Caco-2 (cell line): ENCODE results near the gene PRR12. TPM values are rescaled to one million over a fixed set of nuclear protein-coding genes. Genes with fewer than 3 reads are reported as not detected.

Experiments used
- BruUV-seq: library from RNA; stranded (reverse); fragments of 400-500 nt; replicated peaks from 2 replicates; lab custom pipeline; 2021; lab: Mats Ljungman, UMichigan
- CTCF ChIA-PET: fragments of 300-600 bp; sonication (Branson Sonifier 250); formaldehyde crosslinking; loops from one replicate; lab custom pipeline; 2022; ENCODE audit warnings: antibody characterized with exemption; lab: Charles Lee
- POLR2A ChIA-PET: fragments of 300-600 bp; sonication (Branson Sonifier 250); formaldehyde crosslinking; loops from one replicate; lab custom pipeline; 2022; ENCODE audit warnings: antibody characterized with exemption; lab: Charles Lee
- DNase-seq, 2 experiments: peaks; one replicate each; pipeline versions ENCODE4 v3.0.0 to v3.0.0-alpha.2; 2020 to 2022
- H3K27me3 ChIP-seq: replicated peaks from 2 replicates; pipeline ENCODE4 v1.6.0; 2011; ENCODE audit warnings: low read length; ENCODE audit not compliant: control insufficient read depth, insufficient read depth
- H3K36me3 ChIP-seq: 2 replicates; pipeline ENCODE4 v1.5.1; 2011; ENCODE audit warnings: low read length; ENCODE audit not compliant: control insufficient read depth, insufficient read depth
- H3K4me1 ChIP-seq: fragments of 250-450 bp; sonication (Bioruptor Pico); 2 replicates; pipeline ENCODE4 v1.5.1; 2020; ENCODE audit warnings: mild to moderate bottlenecking
- H3K4me3 ChIP-seq: 2 replicates; pipeline ENCODE4 v1.5.1; 2011; ENCODE audit warnings: low read depth, mild to moderate bottlenecking, control low read depth, low read length
- H3K9me3 ChIP-seq: fragments of 250-450 bp; sonication (Bioruptor Pico); 2 replicates; pipeline ENCODE4 v1.5.1; 2020; ENCODE audit warnings: mild to moderate bottlenecking, moderate library complexity
- H3K27ac Mint-ChIP-seq: one replicate; pipeline ENCODE4 v1.8.0; 2022; ENCODE audit warnings: mixed read lengths; ENCODE audit not compliant: unreplicated experiment
- H3K27me3 Mint-ChIP-seq: one replicate; pipeline ENCODE4 v1.8.0; 2022; ENCODE audit warnings: mixed read lengths; ENCODE audit not compliant: insufficient read depth, unreplicated experiment
- H3K36me3 Mint-ChIP-seq: one replicate; pipeline ENCODE4 v1.8.0; 2022; ENCODE audit warnings: mild to moderate bottlenecking, mixed read lengths; ENCODE audit not compliant: insufficient read depth, unreplicated experiment
- H3K4me1 Mint-ChIP-seq: one replicate; pipeline ENCODE4 v1.8.0; 2022; ENCODE audit warnings: low read depth, mixed read lengths; ENCODE audit not compliant: unreplicated experiment
- H3K4me3 Mint-ChIP-seq: one replicate; pipeline ENCODE4 v1.8.0; 2022; ENCODE audit warnings: mild to moderate bottlenecking, moderate library complexity, mixed read lengths; ENCODE audit not compliant: unreplicated experiment
- H3K9me3 Mint-ChIP-seq: one replicate; pipeline ENCODE4 v1.8.0; 2022; ENCODE audit warnings: mixed read lengths; ENCODE audit not compliant: unreplicated experiment
- CTCF ChIP-seq, 2 experiments: fragments of 200-600 bp in 1 of 2; IDR thresholded peaks; 1 replicate in 1 of 2; 2 replicates in 1 of 2; pipeline versions ENCODE4 v1.5.1 to v1.8.0; 2011 to 2022; ENCODE audit warnings: antibody characterized with exemption in 1 of 2, control low read depth in 1 of 2, inconsistent platforms in 1 of 2, low read depth in 1 of 2, low read length in 1 of 2, mild to moderate bottlenecking in 1 of 2, moderate library complexity in 1 of 2; ENCODE audit not compliant: insufficient read depth in 1 of 2, severe bottlenecking in 1 of 2, unreplicated experiment in 1 of 2
- intact Hi-C: fragments of 100-400 bp; cut with micrococcal nuclease; formaldehyde crosslinking; loops from one replicate; pipeline ENCODE4 v1.10.0; 2022; ENCODE audit not compliant: unreplicated experiment
- total RNA-seq: library from RNA; stranded (reverse); gene quantifications from 2 replicates; pipeline ENCODE4 v1.2.3, GENCODE V29; 2022

Gene PRR12
- total RNA-seq, 1 experiment from 2014 or later = 38.8 TPM

GRCh38 chr19:49553451-49554271 lies 37.3 kb upstream of the PRR12 start:
- ChIA-PET CTCF (interaction anchor here (0.5 to 1.8 kb wide), 7 partner anchors 15 to 169 kb away, joined by 3 to 17 read pairs (median 4); no protein-coding TSS in a partner anchor), POLR2A (interaction anchor here (0.6 to 1.7 kb wide), 8 partner anchors 16 to 375 kb away, joined by 3 to 10 read pairs (median 4); partner anchors contain the start of genes NOSIP and RRAS)
- Histone ChIP-seq H3K36me3 (no peaks in the 10 kb centered on the region; the same call in 1 of the 2 replicates), H3K4me3 (peak overlapping the region; percentile 0), H3K9me3 (no peaks in the 10 kb centered on the region), H3K4me1 (peaks cover 26% of the 10 kb centered on the region), H3K27me3 (no peaks in the 10 kb centered on the region)
- Mint-ChIP-seq H3K4me3 (peak overlapping the region; percentile 75), H3K27me3 (no peaks in the 10 kb centered on the region), H3K36me3 (peaks cover 77% of the 10 kb centered on the region), H3K9me3 (no peaks in the 10 kb centered on the region), H3K27ac (peak overlapping the region; percentile 97), H3K4me1 (peaks cover 22% of the 10 kb centered on the region)
- TF ChIP-seq CTCF (IDR thresholded peaks at IDR 0.05; ENCODE audit: insufficient read depth in 1 of 2, low read depth in 1 of 2, low read length in 1 of 2, severe bottlenecking in 1 of 2, unreplicated experiment in 1 of 2) = no peak
- BruUV-seq = TSS peak; percentile 83
- intact Hi-C loops = loop anchor here (1.0 kb wide), 1 partner anchor 18 kb away; no protein-coding TSS in a partner anchor
- DNase-seq = peak; percentile 84

GRCh38 chr19:49554701-49555181 lies 36.2 kb upstream of the PRR12 start:
- H3K27me3 ChIP-seq = no peaks in the 10 kb centered on the region
- H3K36me3 Mint-ChIP-seq = peaks cover 76% of the 10 kb centered on the region
- H3K4me1 ChIP-seq = peaks cover 26% of the 10 kb centered on the region
- intact Hi-C loops = no loop called here
- H3K4me3 ChIP-seq = no peak overlapping the region
- BruUV-seq = no TSS peak
- no peak for TF ChIP-seq CTCF (IDR thresholded peaks at IDR 0.05; ENCODE audit: insufficient read depth in 1 of 2, low read depth in 1 of 2, low read length in 1 of 2, severe bottlenecking in 1 of 2, unreplicated experiment in 1 of 2)
- DNase-seq = no peak
- ChIA-PET POLR2A (interaction anchor here (1.7 kb wide), 1 partner anchor 85 kb away, joined by 5 read pairs; the partner anchor contains the start of gene RRAS), CTCF (interaction anchor here (1.7 to 1.8 kb wide), 2 partner anchors 15 to 48 kb away, joined by 6 to 17 read pairs; no protein-coding TSS in a partner anchor)
- peak overlapping the region; percentile 97 for H3K27ac Mint-ChIP-seq
- no peaks in the 10 kb centered on the region for H3K9me3 ChIP-seq
- no peaks in the 10 kb centered on the region for H3K9me3 Mint-ChIP-seq
- no peaks in the 10 kb centered on the region for H3K27me3 Mint-ChIP-seq
- peaks cover 17% of the 10 kb centered on the region for H3K4me1 Mint-ChIP-seq
- H3K4me3 Mint-ChIP-seq = peak overlapping the region; percentile 75
- no peaks in the 10 kb centered on the region; the same call in 1 of the 2 replicates for H3K36me3 ChIP-seq

DNA sequence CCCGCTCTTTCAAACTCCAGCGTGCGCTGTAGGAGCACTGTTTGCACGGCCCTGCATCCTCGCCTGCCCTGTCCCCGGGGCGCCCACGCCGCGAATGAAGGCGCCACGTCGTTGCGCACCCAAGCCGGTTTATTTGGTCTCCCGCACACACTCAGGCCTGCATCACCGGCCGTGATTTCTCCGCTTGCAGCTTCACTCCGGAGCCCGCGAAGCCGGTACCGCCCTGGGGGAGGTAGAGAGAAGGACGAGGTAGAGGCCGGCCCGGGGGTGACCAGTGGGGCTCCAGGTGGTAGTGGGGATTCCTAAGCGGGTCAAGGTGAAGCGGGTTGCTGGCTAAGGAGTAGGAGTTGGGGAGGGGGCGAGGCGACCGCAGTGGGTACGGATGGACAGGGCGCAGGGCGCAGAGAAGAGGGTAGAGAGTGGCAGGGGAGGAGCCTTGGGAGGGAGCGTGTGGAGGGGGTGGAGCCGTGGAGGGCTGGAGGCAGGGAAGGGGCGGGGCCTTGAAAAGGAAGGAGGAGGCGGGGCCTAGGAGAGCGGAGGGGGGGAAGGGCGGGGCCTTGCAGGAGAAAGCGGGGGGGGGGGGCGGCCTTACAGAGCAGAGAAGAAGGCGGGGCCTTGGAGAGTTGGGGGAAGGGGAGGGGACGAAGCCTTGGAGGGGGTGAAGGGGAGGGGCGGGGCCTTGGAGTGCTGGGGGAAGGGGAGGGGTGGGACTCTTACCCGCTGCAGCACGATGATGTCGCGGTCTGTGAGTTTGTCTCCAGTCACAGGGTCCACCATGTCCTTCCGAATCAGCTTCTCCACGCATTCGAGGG lies 35.2 kb upstream of the PRR12 start:
- H3K9me3 Mint-ChIP-seq = no peaks in the 10 kb centered on the region
- BruUV-seq = no TSS peak
- H3K4me1 Mint-ChIP-seq = peaks cover 15% of the 10 kb centered on the region
- no peaks in the 10 kb centered on the region for H3K27me3 Mint-ChIP-seq
- peak; percentile 51 to 66 for DNase-seq
- Histone ChIP-seq H3K4me3 (no peak overlapping the region), H3K9me3 (no peaks in the 10 kb centered on the region), H3K4me1 (peaks cover 26% of the 10 kb centered on the region), H3K36me3 (no peaks in the 10 kb centered on the region; the same call in 1 of the 2 replicates), H3K27me3 (no peaks in the 10 kb centered on the region)
- POLR2A ChIA-PET = no interaction called here
- intact Hi-C loops = no loop called here
- TF ChIP-seq CTCF (IDR thresholded peaks at IDR 0.05; ENCODE audit: insufficient read depth in 1 of 2, low read depth in 1 of 2, low read length in 1 of 2, severe bottlenecking in 1 of 2, unreplicated experiment in 1 of 2) = no peak
- no peak overlapping the region for H3K4me3 Mint-ChIP-seq
- no peak overlapping the region for H3K27ac Mint-ChIP-seq
- peaks cover 82% of the 10 kb centered on the region for H3K36me3 Mint-ChIP-seq
- CTCF ChIA-PET = no interaction called here
